Prostate gland (tissue), 2 donors: ENCODE measurements around the gene KLHL35. TPM values are rescaled to one million over a fixed set of nuclear protein-coding genes. Genes with fewer than 3 reads are reported as not detected.

Source experiments
- DNase-seq: peaks from one replicate; pipeline ENCODE4 v3.0.0-alpha.2; 2019; ENCODE audit warnings: low spot score
- H3K27ac ChIP-seq, 2 donors: fragments of 200-600 bp; sonication (generic); 2 replicates each; pipeline ENCODE4 v1.5.1; 2017 to 2019
- H3K27me3 ChIP-seq: fragments of 200-600 bp; sonication (generic); replicated peaks from 2 replicates; pipeline ENCODE4 v1.5.1; 2019; ENCODE audit not compliant: insufficient read depth
- H3K36me3 ChIP-seq, 2 donors: fragments of 200-600 bp; sonication (generic); 1 replicate in 1 of 2; 2 replicates in 1 of 2; pipeline versions ENCODE4 v1.5.1 to v1.8.1; 2017 to 2019
- H3K4me1 ChIP-seq: fragments of 200-600 bp; sonication (generic); replicated peaks from 2 replicates; pipeline ENCODE4 v1.5.1; 2019
- H3K4me3 ChIP-seq, 2 donors: fragments of 200-600 bp; sonication (generic); 2 replicates each; pipeline ENCODE4 v1.5.1; 2017 to 2019
- H3K9me3 ChIP-seq: fragments of 200-600 bp; sonication (generic); 2 replicates; pipeline ENCODE4 v1.5.1; 2017
- CTCF ChIP-seq, 4 experiments: fragments of 200-600 bp in 2 of 4; fragments of 450-650 bp in 2 of 4; sonication (generic) in 2 of 4; IDR thresholded peaks; 1 replicate in 3 of 4; 2 replicates in 1 of 4; pipeline ENCODE4 v1.5.1; 2016 to 2019; ENCODE audit warnings: antibody characterized with exemption in 4 of 4, mild to moderate bottlenecking in 2 of 4, moderate library complexity in 2 of 4
- POLR2A ChIP-seq: fragments of 450-650 bp; IDR thresholded peaks from one replicate; pipeline ENCODE4 v1.6.1; 2016; ENCODE audit warnings: antibody characterized with exemption, mild to moderate bottlenecking
- POLR2AphosphoS5 ChIP-seq: sonication (generic); formaldehyde crosslinking; IDR thresholded peaks from one replicate; pipeline ENCODE4 v1.6.1; 2017; ENCODE audit warnings: antibody characterized with exemption
- WGBS: methylation state at CpG from one replicate; pipeline ENCODE4 v1.1.5; 2018; 5-methylcytosine and 5-hydroxymethylcytosine counted together
- intact Hi-C: fragments of 100-400 bp; cut with DNase I; formaldehyde crosslinking; loops from one replicate; pipeline ENCODE4 v1.14.2; 2022
- total RNA-seq, 2 donors: library from RNA; depleted of rRNA; stranded (reverse); fragments of >200 nt; gene quantifications; one replicate each; pipeline ENCODE4 v1.1.0, GENCODE V29; 2016

Gene KLHL35
- total RNA-seq, 2 donors from 2014 or later: 0.46 to 28.4 TPM

GRCh38 chr11:75431533-75432525 lies 1.2 kb downstream of the KLHL35 start:
- H3K4me1 ChIP-seq: peaks cover 4% of the 10 kb centered on the region
- no peaks in the 10 kb centered on the region for H3K9me3 ChIP-seq
- WGBS: 54% methylated on average over 16 of the region's 16 CpGs
- TF ChIP-seq POLR2AphosphoS5 (no peak), CTCF (IDR thresholded peaks at IDR 0.05) (no peak), POLR2A (no peak)
- no peak overlapping the region for H3K27ac ChIP-seq
- no peaks in the 10 kb centered on the region for H3K36me3 ChIP-seq
- H3K27me3 ChIP-seq: peaks cover 6% of the 10 kb centered on the region
- intact Hi-C loops: no loop called here
- H3K4me3 ChIP-seq: no peak overlapping the region
- DNase-seq: no peak

GRCh38 chr11:75430714-75431532 lies 2.1 kb downstream of the KLHL35 start:
- Histone ChIP-seq H3K27ac (no peak overlapping the region), H3K4me3 (peak overlapping the region; percentile 21 to 30), H3K4me1 (peaks cover 4% of the 10 kb centered on the region), H3K36me3 (no peaks in the 10 kb centered on the region), H3K27me3 (peaks cover 6% of the 10 kb centered on the region), H3K9me3 (no peaks in the 10 kb centered on the region)
- intact Hi-C loops: no loop called here
- DNase-seq: no peak
- 17% methylated on average over 32 of the region's 32 CpGs for WGBS
- TF ChIP-seq POLR2AphosphoS5 (no peak), POLR2A (no peak), CTCF (IDR thresholded peaks at IDR 0.05) (no peak)

- peak in 2 of 4 experiments; percentile 8 to 26 for TF ChIP-seq CTCF (IDR thresholded peaks at IDR 0.05)
- TF ChIP-seq POLR2A: no peak
- H3K4me1 ChIP-seq: peaks cover 4% of the 10 kb centered on the region
- no peaks in the 10 kb centered on the region for H3K9me3 ChIP-seq
- intact Hi-C loops: no loop called here
- H3K36me3 ChIP-seq: no peaks in the 10 kb centered on the region
- H3K4me3 ChIP-seq: peak overlapping the region; percentile 21 to 30
- H3K27me3 ChIP-seq: peaks cover 6% of the 10 kb centered on the region
- no peak overlapping the region for H3K27ac ChIP-seq
- under 1% methylated on average over 45 of the region's 134 CpGs for WGBS
- peak; percentile 26 for DNase-seq
Observed at GRCh38 chr11:75429902-75430713, 2.9 kb downstream of the KLHL35 start.

- no peaks in the 10 kb centered on the region for H3K36me3 ChIP-seq
- intact Hi-C loops: no loop called here
- peak overlapping the region in 1 of 2 donors; percentile 30 for H3K4me3 ChIP-seq
- no peak for DNase-seq
- no peak overlapping the region for H3K27ac ChIP-seq
- 18% methylated on average over 20 of the region's 25 CpGs for WGBS
- TF ChIP-seq POLR2A: no peak
- H3K4me1 ChIP-seq: peaks cover 4% of the 10 kb centered on the region
- no peaks in the 10 kb centered on the region for H3K9me3 ChIP-seq
- peaks cover 6% of the 10 kb centered on the region for H3K27me3 ChIP-seq
Observed at GRCh38 chr11:75429641-75429901, 3.4 kb downstream of the KLHL35 start.
